HCT116 (cell line): ENCODE data around the gene GFOD2. TPM values are rescaled to one million over a fixed set of nuclear protein-coding genes. Genes with fewer than 3 reads are reported as not detected.

Source experiments
- ATAC-seq: fragments of 200-7000 bp; cut with Tn5 transposase; 2 replicates; pipeline ENCODE4 v1.9.1; 2020; ENCODE audit warnings: mild to moderate bottlenecking, moderate library complexity
- BruUV-seq: library from RNA; stranded (reverse); fragments of 400-500 nt; replicated peaks from 2 replicates; lab custom pipeline; 2021; lab: Mats Ljungman, UMichigan
- CTCF ChIA-PET: fragments of 300-600 bp; sonication (Branson Sonifier 250); formaldehyde crosslinking; loops from one replicate; lab custom pipeline; 2021; ENCODE audit warnings: antibody characterized with exemption; lab: Charles Lee
- POLR2A ChIA-PET: fragments of 300-600, 350-600 bp; sonication (Branson Sonifier 250); formaldehyde crosslinking; loops from one replicate; lab custom pipeline; 2021; ENCODE audit warnings: antibody characterized with exemption; lab: Charles Lee
- RAD21 ChIA-PET, 2 experiments: fragments of 300-600 bp; sonication (Branson Sonifier 250); formaldehyde crosslinking; loops; one replicate each; lab custom pipeline; 2023; ENCODE audit warnings: low total read pairs in 2 of 2; ENCODE audit not compliant: uncharacterized antibody in 2 of 2, unreplicated experiment in 2 of 2, low non-redundant PET in 1 of 2; lab: Charles Lee
- DNase-seq: peaks from one replicate; pipeline ENCODE4 v3.0.0-alpha.2; 2010; ENCODE audit warnings: low read depth, low spot score
- H2AFZ ChIP-seq: fragments of 200-600 bp; shearing (Covaris generic), sonication (generic); 2 replicates; pipeline ENCODE4 v1.6.1; 2017; ENCODE audit warnings: low read depth, mixed run types, mixed read lengths, antibody characterized with exemption, low read length; ENCODE audit not compliant: poor library complexity, severe bottlenecking
- H3K27ac ChIP-seq: 2 replicates; pipeline ENCODE4 v1.5.1; 2012; ENCODE audit warnings: low read depth, low read length
- H3K27me3 ChIP-seq: fragments of 200-600 bp; sonication (generic); 2 replicates; pipeline ENCODE4 v1.6.1; 2016; ENCODE audit warnings: mixed run types, low read length, mixed read lengths; ENCODE audit not compliant: insufficient read depth
- H3K36me3 ChIP-seq, 2 experiments: fragments of 200-500 bp in 1 of 2; fragments of 200-600 bp in 1 of 2; sonication (Bioruptor generic) in 1 of 2; sonication (generic) in 1 of 2; 2 replicates each; pipeline versions ENCODE4 v1.5.1 to v1.6.1; 2014 to 2016; ENCODE audit warnings: low read length in 2 of 2, inconsistent platforms in 1 of 2, mixed read lengths in 1 of 2, mixed run types in 1 of 2; ENCODE audit not compliant: insufficient read depth in 2 of 2, control insufficient read depth in 1 of 2
- H3K4me1 ChIP-seq, 2 experiments: fragments of 200-600 bp in 1 of 2; sonication (generic) in 1 of 2; 2 replicates each; pipeline versions ENCODE4 v1.5.1 to v1.6.1; 2012 to 2017; ENCODE audit warnings: low read length in 2 of 2, inconsistent platforms in 1 of 2, mild to moderate bottlenecking in 1 of 2, mixed read lengths in 1 of 2, mixed run types in 1 of 2, moderate library complexity in 1 of 2; ENCODE audit not compliant: insufficient read depth in 2 of 2, control insufficient read depth in 1 of 2
- H3K4me2 ChIP-seq: fragments of 200-600 bp; sonication (generic); 2 replicates; pipeline ENCODE4 v1.6.1; 2017; ENCODE audit warnings: mixed run types, low read length, mixed read lengths
- H3K4me3 ChIP-seq, 2 experiments: fragments of 200-600 bp in 1 of 2; sonication (generic) in 1 of 2; replicated peaks in 1 of 2; 2 replicates each; pipeline ENCODE4 v1.5.1; 2011 to 2016; ENCODE audit warnings: low read length in 2 of 2, control low read depth in 1 of 2, low read depth in 1 of 2, mild to moderate bottlenecking in 1 of 2, mixed read lengths in 1 of 2, mixed run types in 1 of 2
- H3K79me2 ChIP-seq: fragments of 200-600 bp; sonication (generic); 2 replicates; pipeline ENCODE4 v1.6.1; 2017; ENCODE audit warnings: mild to moderate bottlenecking, mixed run types, low read length, moderate library complexity, mixed read lengths; ENCODE audit not compliant: insufficient read depth
- H3K9ac ChIP-seq: fragments of 200-600 bp; sonication (generic); 2 replicates; pipeline ENCODE4 v1.6.1; 2016; ENCODE audit warnings: low read length, mixed read lengths
- H3K9me2 ChIP-seq: fragments of 200-600 bp; sonication (generic), shearing (Covaris generic); 2 replicates; pipeline ENCODE4 v1.6.1; 2017; ENCODE audit warnings: mixed run types, mild to moderate bottlenecking, moderate library complexity; ENCODE audit not compliant: insufficient read depth
- H3K9me3 ChIP-seq, 2 experiments: fragments of 200-500 bp in 1 of 2; fragments of 200-600 bp in 1 of 2; sonication (Bioruptor generic) in 1 of 2; sonication (generic) in 1 of 2; 2 replicates each; pipeline ENCODE4 v1.6.1; 2014 to 2017; ENCODE audit warnings: low read length in 2 of 2, mixed read lengths in 2 of 2, inconsistent platforms in 1 of 2, low read depth in 1 of 2, mild to moderate bottlenecking in 1 of 2, mixed run types in 1 of 2, moderate library complexity in 1 of 2; ENCODE audit not compliant: control insufficient read depth in 1 of 2, insufficient read depth in 1 of 2
- H4K20me1 ChIP-seq: fragments of 200-600 bp; sonication (generic), shearing (Covaris generic); 2 replicates; pipeline ENCODE4 v1.6.1; 2017; ENCODE audit warnings: mixed run types, mild to moderate bottlenecking, moderate library complexity; ENCODE audit not compliant: insufficient read depth
- CBX3 ChIP-seq: IDR thresholded peaks from 2 replicates; pipeline ENCODE4 v1.6.1; 2012; ENCODE audit warnings: low read depth
- CTCF ChIP-seq, 3 experiments: fragments of 200-600 bp in 1 of 3; sonication (generic) in 1 of 3; IDR thresholded peaks in 2 of 3; conservative IDR thresholded peaks in 1 of 3; 2 replicates each; pipeline ENCODE4 v1.5.1; 2012 to 2017; ENCODE audit warnings: low read depth in 2 of 3, low read length in 2 of 3, antibody characterized with exemption in 1 of 3, borderline replicate concordance in 1 of 3, control low read depth in 1 of 3, mild to moderate bottlenecking in 1 of 3, mixed read lengths in 1 of 3, mixed run types in 1 of 3, moderate library complexity in 1 of 3; ENCODE audit not compliant: insufficient read depth in 1 of 3
- EGR1 ChIP-seq: IDR thresholded peaks from 2 replicates; pipeline ENCODE4 v1.6.1; 2012; ENCODE audit warnings: low read depth
- ELF1 ChIP-seq: IDR thresholded peaks from 2 replicates; pipeline ENCODE4 v1.6.1; 2012; ENCODE audit warnings: low read depth, borderline replicate concordance
- EZH2phosphoT487 ChIP-seq: fragments of 200-600 bp; IDR thresholded peaks from 2 replicates; pipeline ENCODE4 v1.6.1; 2018; ENCODE audit warnings: antibody characterized with exemption, borderline replicate concordance
- POLR2AphosphoS5 ChIP-seq: IDR thresholded peaks from 2 replicates; pipeline ENCODE4 v1.6.1; 2011; ENCODE audit warnings: mild to moderate bottlenecking, low read depth, low read length, moderate library complexity
- REST ChIP-seq: IDR thresholded peaks from 2 replicates; pipeline ENCODE4 v1.6.1; 2012; ENCODE audit warnings: low read depth
- ZFX ChIP-seq: fragments of 450-650 bp; IDR thresholded peaks from 2 replicates; pipeline ENCODE4 v1.6.1; 2017
- intact Hi-C: fragments of 100-400 bp; cut with micrococcal nuclease; formaldehyde crosslinking; loops from 2 replicates; pipeline ENCODE4 v1.10.0; 2022
- total RNA-seq: library from RNA; stranded (reverse); gene quantifications from one replicate; pipeline ENCODE4 v1.2.1, GENCODE V29; 2021; ENCODE audit not compliant: unreplicated experiment

GFOD2 gene
- total RNA-seq, 1 experiment from 2014 or later, result 17.4 TPM

GRCh38 chr16:67676516-67676915 is 42.6 kb downstream of the GFOD2 start:
- POLR2A ChIA-PET, result no interaction called here
- H3K27me3 ChIP-seq, result no peaks in the 10 kb centered on the region

More at GRCh38 chr16:67676516-67676915, 42.6 kb downstream of the GFOD2 start:
- RAD21 ChIA-PET, result no interaction called here
- intact Hi-C loops, result no loop called here
- no TSS peak for BruUV-seq
- Histone ChIP-seq H3K27ac (no peak overlapping the region), H2AFZ (no peak overlapping the region), H4K20me1 (no peaks in the 10 kb centered on the region), H3K36me3 (no peaks in the 10 kb centered on the region; a peak in 1 of 4 replicates), H3K9ac (no peak overlapping the region), H3K4me2 (no peak overlapping the region), H3K9me3 (no peaks in the 10 kb centered on the region), H3K4me1 (peaks cover 0 to 5% of the 10 kb centered on the region in 2 experiments; a peak in 2 of 4 replicates), H3K9me2 (no peaks in the 10 kb centered on the region), H3K4me3 (no peak overlapping the region), H3K79me2 (no peaks in the 10 kb centered on the region)
- ATAC-seq (no peak), DNase-seq (no peak)
- CTCF ChIA-PET, result interaction anchor here (2.0 kb wide), 1 partner anchor 155 kb away, joined by 5 read pairs; no protein-coding TSS in a partner anchor
- TF ChIP-seq ZFX (no peak), POLR2AphosphoS5 (no peak), EZH2phosphoT487 (no peak), ELF1 (no peak), REST (no peak), CTCF (IDR thresholded peaks at IDR 0.05 in 2 of 3, conservative IDR thresholded peaks at IDR 0.05 in 1 of 3; ENCODE audit: borderline replicate concordance in 1 of 3, insufficient read depth in 1 of 3, low read depth in 2 of 3, low read length in 2 of 3) (no peak), EGR1 (no peak), CBX3 (no peak)
